SK-N-MC (cell line): Measurements from ENCODE around the gene LSM10.

ENCODE experiments used
- EZH2 ChIP-seq: fragments of 200-600 bp; sonication (generic); IDR thresholded peaks from one replicate; pipeline ENCODE4 v1.6.1; 2017; ENCODE audit warnings: antibody characterized with exemption
- FOXP2 ChIP-seq: optimal IDR thresholded peaks from 2 replicates; pipeline ENCODE3; 2011; ENCODE audit warnings: mild to moderate bottlenecking, moderate library complexity; ENCODE audit not compliant: insufficient read depth; ENCODE audit errors: extremely low read length, control extremely low read depth
- POLR2AphosphoS5 ChIP-seq: IDR thresholded peaks from 2 replicates; pipeline ENCODE4 v1.6.1; 2012; ENCODE audit warnings: mild to moderate bottlenecking, low read depth, low read length, borderline replicate concordance

- no peak for TF ChIP-seq POLR2AphosphoS5
- no peak for TF ChIP-seq EZH2
- TF ChIP-seq FOXP2, result no peak
Measured at GRCh38 chr1:36367798-36368197, 29.9 kb downstream of the LSM10 start.
